ENCODE results near the gene DDX25. TPM values are rescaled to one million over a fixed set of nuclear protein-coding genes. Genes with fewer than 3 reads are reported as not detected.

The DDX25 gene
- total RNA-seq, 1 donor = not detected

DNA sequence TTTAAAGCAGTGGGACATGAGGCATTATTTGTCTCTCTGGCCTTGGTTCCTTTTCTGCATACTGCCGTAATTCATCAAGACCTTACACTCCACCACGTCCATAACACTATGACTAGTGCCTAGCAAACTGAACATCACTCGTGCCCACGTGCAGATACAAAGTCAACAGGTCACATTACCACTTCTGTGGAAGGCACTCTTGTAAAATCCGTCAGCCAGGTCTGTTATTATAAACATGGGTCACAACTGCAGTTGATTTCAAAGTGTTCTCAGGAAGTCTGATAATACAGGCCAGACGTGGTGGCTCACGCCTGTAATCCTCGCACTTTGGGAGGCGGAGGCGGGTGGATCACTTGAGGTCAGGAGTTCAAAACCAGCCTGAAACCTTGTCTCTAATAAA is 55.6 kb downstream of the DDX25 start:
- TF ChIP-seq, protein P1, sequence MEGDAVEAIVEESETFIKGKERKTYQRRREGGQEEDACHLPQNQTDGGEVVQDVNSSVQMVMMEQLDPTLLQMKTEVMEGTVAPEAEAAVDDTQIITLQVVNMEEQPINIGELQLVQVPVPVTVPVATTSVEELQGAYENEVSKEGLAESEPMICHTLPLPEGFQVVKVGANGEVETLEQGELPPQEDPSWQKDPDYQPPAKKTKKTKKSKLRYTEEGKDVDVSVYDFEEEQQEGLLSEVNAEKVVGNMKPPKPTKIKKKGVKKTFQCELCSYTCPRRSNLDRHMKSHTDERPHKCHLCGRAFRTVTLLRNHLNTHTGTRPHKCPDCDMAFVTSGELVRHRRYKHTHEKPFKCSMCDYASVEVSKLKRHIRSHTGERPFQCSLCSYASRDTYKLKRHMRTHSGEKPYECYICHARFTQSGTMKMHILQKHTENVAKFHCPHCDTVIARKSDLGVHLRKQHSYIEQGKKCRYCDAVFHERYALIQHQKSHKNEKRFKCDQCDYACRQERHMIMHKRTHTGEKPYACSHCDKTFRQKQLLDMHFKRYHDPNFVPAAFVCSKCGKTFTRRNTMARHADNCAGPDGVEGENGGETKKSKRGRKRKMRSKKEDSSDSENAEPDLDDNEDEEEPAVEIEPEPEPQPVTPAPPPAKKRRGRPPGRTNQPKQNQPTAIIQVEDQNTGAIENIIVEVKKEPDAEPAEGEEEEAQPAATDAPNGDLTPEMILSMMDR (IDR thresholded peaks at IDR 0.05; ENCODE audit: extremely low read depth, low read depth, low read length) = no peak
- Histone ChIP-seq H3K79me2 (ENCODE audit: insufficient read depth, low read length) (no peaks in the 10 kb centered on the region), H3K27me3 (ENCODE audit: insufficient read depth, low read length) (no peaks in the 10 kb centered on the region), H3K9me3 (ENCODE audit: low read depth, low read length) (no peaks in the 10 kb centered on the region), H3K27ac (ENCODE audit: low read depth, low read length) (no peak overlapping the region), H3K4me3 (ENCODE audit: insufficient read depth, low read length) (no peak overlapping the region), H3K4me1 (ENCODE audit: insufficient read depth, low read length) (no peaks in the 10 kb centered on the region), H3K4me2 (ENCODE audit: insufficient read depth, low read length) (no peak overlapping the region), H2AFZ (ENCODE audit: low read length) (no peak overlapping the region), H4K20me1 (ENCODE audit: insufficient read depth, low read length) (no peaks in the 10 kb centered on the region), H3K36me3 (ENCODE audit: insufficient read depth, low read length) (no peaks in the 10 kb centered on the region)
- DNase-seq (ENCODE audit: insufficient read length, low spot score, missing footprints) = no peak

- Histone ChIP-seq H3K27ac (ENCODE audit: low read depth, low read length) (no peak overlapping the region), H3K4me3 (ENCODE audit: insufficient read depth, low read length) (no peak overlapping the region), H3K4me2 (ENCODE audit: insufficient read depth, low read length) (no peak overlapping the region), H3K9me3 (ENCODE audit: low read depth, low read length) (no peaks in the 10 kb centered on the region), H3K79me2 (ENCODE audit: insufficient read depth, low read length) (no peaks in the 10 kb centered on the region), H3K27me3 (ENCODE audit: insufficient read depth, low read length) (no peaks in the 10 kb centered on the region), H3K36me3 (ENCODE audit: insufficient read depth, low read length) (no peaks in the 10 kb centered on the region), H3K4me1 (ENCODE audit: insufficient read depth, low read length) (no peaks in the 10 kb centered on the region), H4K20me1 (ENCODE audit: insufficient read depth, low read length) (no peaks in the 10 kb centered on the region), H2AFZ (ENCODE audit: low read length) (no peak overlapping the region)
- TF ChIP-seq, protein P1 (IDR thresholded peaks at IDR 0.05; ENCODE audit: extremely low read depth, low read depth, low read length) = no peak
- no peak for DNase-seq (ENCODE audit: insufficient read length, low spot score, missing footprints)
Measured at GRCh38 chr11:125960771-125961170, 56.5 kb downstream of the DDX25 start.

GRCh38 chr11:125967515-125967914 is 63.2 kb downstream of the DDX25 start:
- Histone ChIP-seq H3K4me3 (ENCODE audit: insufficient read depth, low read length) (no peak overlapping the region), H2AFZ (ENCODE audit: low read length) (no peak overlapping the region), H3K4me2 (ENCODE audit: insufficient read depth, low read length) (no peak overlapping the region), H3K27me3 (ENCODE audit: insufficient read depth, low read length) (no peaks in the 10 kb centered on the region), H3K4me1 (ENCODE audit: insufficient read depth, low read length) (no peaks in the 10 kb centered on the region), H3K79me2 (ENCODE audit: insufficient read depth, low read length) (no peaks in the 10 kb centered on the region), H3K9me3 (ENCODE audit: low read depth, low read length) (no peaks in the 10 kb centered on the region), H3K36me3 (ENCODE audit: insufficient read depth, low read length) (no peaks in the 10 kb centered on the region), H3K27ac (ENCODE audit: low read depth, low read length) (no peak overlapping the region), H4K20me1 (ENCODE audit: insufficient read depth, low read length) (no peaks in the 10 kb centered on the region)
- DNase-seq (ENCODE audit: insufficient read length, low spot score, missing footprints) = no peak
- TF ChIP-seq, protein P1 (IDR thresholded peaks at IDR 0.05; ENCODE audit: extremely low read depth, low read depth, low read length) = no peak

GRCh38 chr11:125968354-125968753 is 64.0 kb downstream of the DDX25 start:
- no peak overlapping the region for H3K4me3 ChIP-seq (ENCODE audit: insufficient read depth, low read length)
- no peaks in the 10 kb centered on the region for H3K27me3 ChIP-seq (ENCODE audit: insufficient read depth, low read length)
- no peak overlapping the region for H3K27ac ChIP-seq (ENCODE audit: low read depth, low read length)
- H3K79me2 ChIP-seq (ENCODE audit: insufficient read depth, low read length) = no peaks in the 10 kb centered on the region
- H3K9me3 ChIP-seq (ENCODE audit: low read depth, low read length) = no peaks in the 10 kb centered on the region
- H3K36me3 ChIP-seq (ENCODE audit: insufficient read depth, low read length) = no peaks in the 10 kb centered on the region
- no peak overlapping the region for H2AFZ ChIP-seq (ENCODE audit: low read length)
- TF ChIP-seq, protein P1 (IDR thresholded peaks at IDR 0.05; ENCODE audit: extremely low read depth, low read depth, low read length) = no peak
- H4K20me1 ChIP-seq (ENCODE audit: insufficient read depth, low read length) = no peaks in the 10 kb centered on the region
- no peak for DNase-seq (ENCODE audit: insufficient read length, low spot score, missing footprints)
- no peak overlapping the region for H3K4me2 ChIP-seq (ENCODE audit: insufficient read depth, low read length)
- H3K4me1 ChIP-seq (ENCODE audit: insufficient read depth, low read length) = no peaks in the 10 kb centered on the region

Measured in osteoblast (primary cell).